ENCODE results near the gene NDUFC1.
"Not testable (repeated sequence)": the region's sequence is repeated elsewhere in the genome, so short reads cannot be mapped to it uniquely, and the experiment has no call there.

The NDUFC1 gene

DNA sequence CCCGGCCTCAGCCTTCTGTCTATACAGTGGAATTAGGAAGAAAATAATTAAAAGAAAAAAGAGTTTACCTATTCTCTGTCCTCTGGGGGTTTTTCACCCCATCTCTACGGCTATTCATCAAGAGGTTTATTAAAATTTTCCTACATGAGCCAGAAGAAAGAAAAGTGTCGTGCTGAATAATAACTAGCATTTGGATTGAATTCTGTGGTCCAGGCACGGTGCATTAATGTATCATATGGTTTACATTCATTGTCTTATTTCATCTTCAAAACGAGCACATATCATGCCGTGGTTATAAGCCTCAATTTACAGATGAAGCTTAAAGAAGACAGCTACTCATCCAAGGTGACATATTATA is 6.4 kb downstream of the NDUFC1 start:
- no peak for DNase-seq

DNA sequence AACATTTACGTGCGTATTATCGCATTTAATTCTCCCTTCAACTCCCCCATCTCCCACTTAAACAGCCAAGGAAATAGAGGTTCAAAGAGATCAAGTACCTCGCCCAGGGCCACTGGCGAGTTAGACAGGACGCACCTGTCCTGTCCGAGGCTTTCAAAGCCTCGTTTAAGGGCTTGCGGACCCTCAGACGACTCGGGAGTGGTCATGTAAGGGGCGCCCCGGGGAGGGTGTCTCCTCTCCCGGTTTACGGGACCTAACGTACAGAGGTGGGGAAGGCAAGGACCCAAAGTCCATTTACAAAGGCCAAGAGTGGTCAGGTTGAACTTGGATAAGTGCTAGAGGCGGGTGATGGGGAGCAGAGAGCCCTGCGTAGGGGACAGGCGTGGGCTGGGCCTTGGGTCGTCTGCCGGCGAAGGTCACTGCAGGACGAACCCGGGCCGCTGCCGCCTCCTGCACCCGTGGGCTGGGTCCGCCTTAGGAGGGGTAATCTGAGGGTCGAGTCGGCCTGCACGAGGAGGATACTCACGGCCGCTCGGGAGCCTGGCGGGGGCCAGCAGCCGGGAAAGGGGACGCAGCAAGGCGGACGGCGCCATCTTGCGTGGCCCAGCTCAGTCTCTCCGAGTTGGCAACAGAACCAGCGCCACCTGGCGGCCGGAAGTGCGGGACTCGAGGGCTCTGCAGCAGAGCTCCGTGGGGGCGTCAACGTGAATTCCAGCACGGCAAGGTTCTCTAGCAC is 6.9 kb downstream of the NDUFC1 start:
- peak; percentile 98 for DNase-seq

DNA sequence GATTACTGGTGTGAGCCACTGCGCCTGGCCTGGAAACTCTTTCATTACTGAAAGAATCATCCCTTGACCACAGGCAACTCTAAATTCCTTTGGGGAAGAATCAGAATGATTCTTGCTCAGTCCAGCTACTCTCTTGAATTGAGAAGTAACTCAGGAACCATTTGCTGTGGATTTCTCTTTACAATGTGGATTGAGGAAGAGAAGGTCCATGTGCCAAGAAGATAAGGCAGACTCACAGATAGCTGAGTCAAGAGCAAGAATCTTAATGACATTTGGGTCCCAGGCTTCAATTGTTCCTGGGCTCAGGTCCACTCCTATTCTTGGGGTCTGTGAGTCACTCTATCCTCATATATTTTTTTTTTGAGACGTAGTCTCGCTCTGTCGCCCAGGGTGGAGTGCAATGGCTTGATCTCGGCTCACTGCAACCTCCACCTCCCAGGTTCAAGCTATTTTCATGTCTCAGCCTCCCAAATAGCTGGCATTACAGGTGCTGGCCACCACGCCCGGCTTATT is 16.0 kb downstream of the NDUFC1 start:
- no peak for DNase-seq

DNA sequence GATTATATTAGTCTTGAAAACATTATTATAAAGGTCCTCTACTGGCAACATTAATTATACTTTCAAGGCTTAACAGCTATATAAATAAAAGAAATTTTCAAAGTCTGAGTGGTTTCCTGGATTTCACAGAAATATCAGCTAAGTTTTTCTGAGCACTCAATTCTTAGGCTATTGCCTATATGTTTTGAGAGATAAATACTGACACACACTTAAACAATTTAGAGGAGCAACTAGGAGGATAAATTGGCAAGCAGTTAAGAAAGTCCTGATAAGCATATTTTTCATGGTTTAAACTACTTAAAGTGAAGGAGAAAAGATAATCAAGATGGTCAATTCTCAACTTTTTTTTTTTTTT is 19.6 kb downstream of the NDUFC1 start:
- no peak for DNase-seq

DNA sequence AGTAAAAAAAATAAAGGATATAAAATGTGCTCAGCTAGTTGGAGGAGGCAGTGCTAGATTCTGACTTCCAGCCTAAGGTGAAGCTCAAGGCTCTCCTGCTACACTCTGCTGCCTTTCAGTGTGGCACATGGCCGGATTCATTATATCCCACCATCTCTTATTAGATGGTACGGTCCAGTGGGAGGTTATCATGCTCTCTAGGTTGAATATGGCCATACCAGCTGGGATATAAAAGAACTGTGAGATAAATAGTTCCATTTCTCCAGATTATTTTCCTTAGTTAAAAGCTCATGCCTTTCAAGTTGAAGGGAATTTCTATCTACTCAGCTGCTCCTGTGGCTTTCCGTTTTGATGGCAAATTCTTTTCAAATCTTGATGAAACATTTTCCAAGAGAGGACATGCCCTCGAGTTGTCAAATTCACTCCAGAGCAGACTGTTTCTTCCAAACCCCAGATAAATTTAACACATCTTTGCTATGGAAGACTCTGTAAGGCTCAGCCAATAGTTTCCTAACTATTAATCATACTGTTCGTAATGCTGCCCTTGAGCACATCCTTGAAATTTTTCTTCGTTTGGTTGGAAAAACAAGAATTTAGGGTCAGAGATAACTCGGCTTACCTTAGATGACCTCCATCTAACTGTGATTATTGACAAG is 20.1 kb downstream of the NDUFC1 start:
- no peak for DNase-seq

DNA sequence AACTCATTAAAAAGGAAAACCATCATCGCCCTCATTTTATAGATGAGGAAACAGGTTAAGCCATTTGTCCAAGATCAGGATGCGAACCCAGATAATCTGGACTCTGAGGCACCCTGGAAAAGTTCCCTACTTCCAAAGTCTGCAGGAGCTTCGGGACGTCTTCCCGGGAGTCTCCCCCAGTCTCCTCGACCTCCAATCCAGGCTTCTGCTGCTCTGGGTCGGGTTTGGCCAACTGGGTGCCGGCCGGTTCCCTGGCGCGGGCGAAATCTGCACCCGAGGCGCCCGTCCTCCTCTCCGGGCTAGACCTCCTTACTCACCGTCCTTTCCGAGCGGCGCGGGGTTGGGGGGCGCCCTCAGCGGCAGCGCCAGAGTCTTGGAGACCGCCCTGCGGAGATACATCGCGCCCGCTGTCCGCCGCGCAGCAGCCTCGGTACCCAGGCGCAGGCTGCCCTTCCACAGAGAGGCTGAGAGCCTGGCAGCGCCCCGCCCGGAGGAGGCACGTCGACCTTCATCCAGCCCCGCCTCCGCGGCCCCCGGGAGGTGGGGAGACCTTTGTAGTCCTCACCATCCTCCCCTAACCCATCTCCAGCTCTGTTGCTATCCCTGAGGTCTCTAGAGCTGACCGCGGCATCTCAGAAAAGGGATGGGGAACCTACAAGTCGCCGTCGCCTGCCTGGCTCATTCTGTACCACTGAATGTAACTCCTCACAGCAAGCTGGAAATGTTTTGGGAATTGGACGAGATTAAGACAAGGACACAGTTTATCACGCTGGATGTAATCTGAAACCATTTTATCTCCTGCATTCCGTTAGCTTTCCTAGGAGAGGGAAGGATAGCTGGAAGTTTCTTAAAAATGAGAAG is 22.3 kb downstream of the NDUFC1 start, which contains the start of gene MGARP:
TSS of gene MGARP (minus strand) at position 466 of the 861 bp plus-strand sequence. CDS start at position 399, 67 bp downstream.
- DNase-seq = no peak

DNA sequence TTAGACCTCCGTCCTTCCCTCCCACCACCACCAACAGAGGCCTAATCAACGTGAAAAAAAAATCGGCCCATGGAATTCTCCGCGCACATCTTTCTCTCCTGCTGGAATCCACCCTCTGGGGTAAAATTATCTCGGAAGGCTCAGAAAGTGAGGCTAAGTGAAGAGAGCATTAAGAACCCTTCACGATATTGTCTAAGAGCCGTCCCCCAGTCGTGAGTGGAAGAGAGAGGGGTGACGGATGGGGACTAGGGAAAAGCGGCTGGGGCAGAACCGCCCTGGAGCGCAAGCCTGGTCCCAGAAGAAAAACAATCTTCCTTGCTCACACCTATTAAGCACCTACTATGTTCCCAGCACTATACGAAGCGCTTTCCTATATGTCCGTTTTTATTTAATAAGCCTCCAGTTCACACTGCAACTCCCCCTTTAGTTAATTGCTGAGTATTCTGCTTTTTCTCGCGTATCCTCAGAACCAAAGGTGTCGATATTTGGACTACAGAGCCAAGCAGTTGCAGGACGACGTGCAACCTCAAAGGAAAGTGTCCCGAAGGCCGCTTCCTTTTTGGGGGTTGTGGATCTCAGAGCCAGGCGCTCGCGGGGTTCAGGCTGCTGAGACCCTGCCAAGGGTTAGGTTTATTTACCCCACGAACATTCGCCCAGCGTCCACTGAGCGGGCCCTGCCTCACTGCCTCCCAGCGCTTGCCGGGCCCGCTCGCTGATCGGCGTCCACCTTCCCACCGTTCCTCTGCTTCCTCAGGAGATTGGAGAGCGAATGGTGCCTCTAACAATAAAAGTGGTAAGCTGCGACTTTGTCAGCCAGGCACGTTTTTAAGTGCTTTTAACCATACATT is 23.1 kb downstream of the NDUFC1 start:
- no peak for DNase-seq

DNA sequence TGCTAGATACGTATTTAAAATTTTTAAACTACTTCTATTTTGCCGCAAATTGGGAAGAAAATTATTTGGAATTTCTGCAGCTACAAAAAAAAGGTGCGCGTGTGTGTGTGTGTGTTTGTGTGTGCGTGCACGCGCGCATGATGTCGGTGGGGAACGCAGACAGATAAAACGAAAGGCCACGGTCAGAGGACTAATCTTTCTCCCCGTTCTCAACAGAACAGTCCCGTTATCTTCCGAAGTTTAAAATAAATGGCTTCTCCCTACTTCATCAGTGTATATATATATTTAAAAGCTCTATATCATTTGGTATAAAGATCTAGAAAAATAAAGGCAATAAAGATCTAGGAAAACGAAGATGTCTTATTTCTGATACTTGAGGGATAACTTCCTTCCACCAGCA is 23.8 kb downstream of the NDUFC1 start:
- no peak for DNase-seq

DNA sequence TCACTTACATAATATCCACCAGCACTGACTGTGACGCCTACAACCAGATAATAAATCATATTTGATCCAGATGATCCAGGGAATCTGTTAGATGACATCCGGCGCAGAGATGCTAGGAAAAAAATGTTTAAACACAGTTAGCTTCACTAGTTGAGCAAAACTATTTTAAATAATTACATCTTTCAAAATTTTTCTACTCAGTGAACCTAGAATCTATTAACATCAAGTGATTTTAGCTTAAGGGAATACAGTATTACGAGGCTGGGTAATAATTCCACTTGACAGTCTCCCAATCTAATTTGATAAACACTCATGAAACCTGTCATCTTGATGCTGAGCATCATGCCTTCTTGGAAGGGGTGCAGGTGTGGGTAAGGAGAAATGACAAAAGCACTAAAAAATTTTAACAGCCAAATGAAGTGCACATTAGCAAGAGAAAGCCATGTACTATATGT is 27.0 kb downstream of the NDUFC1 start:
- no peak for DNase-seq

DNA sequence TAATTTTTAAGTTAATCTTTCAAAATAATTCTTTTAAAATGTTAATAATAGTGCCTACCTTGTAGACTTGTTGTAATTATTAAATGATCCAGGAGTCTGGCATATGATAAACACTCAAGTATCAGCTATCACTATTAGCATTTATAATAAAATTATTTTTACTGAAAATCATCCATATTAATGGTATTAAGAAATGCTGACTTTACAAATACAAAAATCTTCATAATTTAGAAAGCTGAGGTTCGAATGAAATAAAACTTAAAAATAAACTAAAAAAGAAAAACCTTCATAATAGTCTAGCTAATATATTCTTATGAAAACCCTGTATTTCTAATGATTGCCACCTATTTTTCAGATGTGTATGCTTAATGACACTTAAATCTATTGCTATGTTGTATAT is 27.5 kb downstream of the NDUFC1 start:
- no peak for DNase-seq

DNA sequence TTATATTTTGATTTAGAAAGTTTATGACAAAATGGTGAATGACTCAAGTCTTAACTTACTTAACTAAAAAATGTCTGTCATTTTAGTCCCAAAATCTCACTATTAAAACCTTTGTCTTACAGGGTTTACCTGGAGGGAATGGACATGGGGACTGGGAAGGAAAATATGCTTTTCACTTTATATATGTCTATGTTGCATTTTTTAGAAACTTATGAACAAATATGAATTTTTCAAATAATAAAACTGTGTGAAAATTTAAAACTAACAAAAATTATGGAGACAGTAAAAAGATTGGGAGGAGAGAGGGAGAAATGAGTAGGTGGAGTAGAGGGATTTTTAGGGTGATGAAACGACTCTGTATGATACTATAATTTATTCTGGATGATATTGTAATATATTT is 28.4 kb downstream of the NDUFC1 start:
- DNase-seq = no peak

DNA sequence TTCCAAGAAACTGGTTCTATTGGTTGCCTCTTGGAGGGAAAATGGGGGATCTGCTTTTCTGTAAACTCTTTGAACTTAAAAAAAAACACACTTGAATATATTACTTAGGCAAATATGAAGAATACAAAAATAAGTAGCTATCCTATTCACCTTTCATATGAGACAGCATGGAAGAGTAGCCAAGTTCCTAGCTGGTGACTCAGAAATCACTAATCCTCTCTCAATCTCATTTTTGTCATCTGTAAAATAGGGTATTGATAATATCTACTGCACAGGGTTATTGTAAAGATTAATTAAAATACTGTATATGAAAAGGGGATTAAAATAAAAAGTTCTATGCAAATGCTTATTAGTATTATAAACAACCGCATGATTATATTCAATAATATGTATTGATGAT is 35.0 kb downstream of the NDUFC1 start:
- no peak for DNase-seq

DNA sequence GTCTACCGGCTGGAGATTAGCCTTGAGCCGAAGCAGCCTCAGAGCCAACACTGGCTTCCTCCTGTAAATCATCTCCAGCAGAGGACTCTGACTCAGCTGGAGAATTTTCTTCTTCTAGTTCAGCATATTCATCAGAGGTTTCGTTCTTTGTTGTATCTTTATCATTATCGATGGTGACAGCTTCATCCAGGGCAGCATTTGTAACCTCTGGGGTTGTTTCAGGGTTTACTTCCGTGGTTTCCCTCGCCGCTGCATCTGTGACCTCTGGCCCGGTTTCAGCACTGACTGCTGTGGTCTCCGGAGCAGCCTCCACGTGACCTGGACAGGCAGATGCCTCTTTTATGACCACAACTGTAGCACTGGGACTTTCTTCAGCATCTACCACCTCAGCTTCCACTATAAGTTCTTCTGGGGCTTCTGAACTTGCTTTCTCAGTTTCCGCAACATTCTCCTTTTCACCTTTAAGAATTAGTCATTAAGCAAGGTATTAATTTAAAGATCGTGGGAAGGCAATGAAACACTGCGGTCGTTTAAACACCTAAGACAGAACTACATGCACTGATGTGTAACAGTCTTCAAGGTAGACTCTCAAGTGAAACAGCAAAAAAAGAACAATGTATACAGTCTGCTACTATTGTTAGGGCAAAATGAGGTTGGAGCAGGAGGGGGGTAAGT is 35.6 kb downstream of the NDUFC1 start:
- peak; percentile 85 for DNase-seq

DNA sequence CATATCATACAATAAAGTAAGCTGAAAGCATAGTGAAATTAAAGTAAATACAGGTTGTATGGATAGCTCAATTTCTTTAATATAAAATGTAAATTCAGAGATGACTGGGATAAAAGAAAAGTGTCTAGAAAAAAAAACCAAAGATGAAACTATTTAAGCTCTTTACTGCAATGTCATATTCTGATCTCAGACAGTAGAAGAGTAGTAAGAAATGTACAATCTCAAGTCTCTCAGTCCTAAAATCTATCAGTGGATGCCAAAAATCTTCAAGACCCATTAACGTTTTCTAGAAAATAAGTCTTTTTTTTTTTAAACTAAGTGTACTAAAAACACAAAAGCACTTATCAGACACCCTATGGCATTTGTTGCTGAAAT is 36.1 kb downstream of the NDUFC1 start:
- DNase-seq = no peak

DNA sequence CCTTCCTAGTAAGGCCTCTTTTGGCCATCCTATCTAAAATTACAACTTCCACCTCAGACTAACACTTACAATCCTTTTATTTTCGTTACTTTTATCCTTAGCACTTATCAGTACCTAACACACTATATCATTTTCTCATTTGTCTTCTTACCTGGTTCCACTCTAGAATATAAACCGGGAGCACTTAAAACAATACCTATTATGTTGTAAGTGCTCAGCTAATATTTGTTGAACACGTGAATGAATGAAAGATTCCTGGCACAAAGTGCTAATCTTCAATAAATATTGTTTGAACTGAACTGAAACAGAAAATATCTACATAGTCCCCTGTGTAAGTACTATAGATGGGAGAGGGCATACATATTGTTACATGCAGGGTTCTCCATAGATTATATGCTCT is 36.6 kb downstream of the NDUFC1 start:
- DNase-seq = no peak

DNA sequence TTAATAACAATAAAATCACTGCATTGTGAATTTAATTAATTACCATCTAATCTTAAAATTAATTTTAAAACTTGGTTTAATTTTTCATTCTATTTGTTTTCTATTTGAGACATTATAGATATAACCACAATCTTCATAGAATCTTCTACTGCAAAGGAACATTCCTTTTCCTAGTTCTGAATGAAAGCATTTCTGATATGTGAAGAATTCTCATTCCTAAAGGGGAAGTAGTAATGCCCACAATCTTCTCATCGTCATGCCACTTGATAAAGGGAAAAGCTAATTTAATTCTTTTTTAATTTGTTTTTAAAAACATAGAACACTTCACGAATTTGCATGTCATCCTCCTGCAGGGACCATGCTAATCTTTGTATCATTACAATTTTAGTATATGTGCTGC is 45.9 kb downstream of the NDUFC1 start:
- DNase-seq = no peak

DNA sequence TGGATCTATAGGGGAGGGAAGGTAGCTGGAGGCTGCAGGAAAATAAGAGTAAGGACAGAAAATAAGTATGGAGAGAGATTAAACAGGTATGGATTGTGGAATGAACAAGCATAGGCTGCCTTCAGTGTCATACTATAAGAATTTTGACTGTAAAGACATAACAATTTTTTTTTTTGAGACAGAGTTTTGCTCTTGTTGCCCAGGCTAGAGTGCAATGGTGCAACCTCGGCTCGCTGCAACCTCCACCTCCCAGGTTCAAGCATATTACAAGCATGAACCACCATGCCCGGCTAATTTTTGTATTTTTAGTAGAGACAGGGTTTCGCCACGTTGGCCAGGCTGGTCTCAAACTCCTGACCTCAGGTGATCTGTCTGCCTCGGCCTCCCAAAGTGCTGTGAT is 46.7 kb downstream of the NDUFC1 start:
- DNase-seq = not testable (repeated sequence)

DNA sequence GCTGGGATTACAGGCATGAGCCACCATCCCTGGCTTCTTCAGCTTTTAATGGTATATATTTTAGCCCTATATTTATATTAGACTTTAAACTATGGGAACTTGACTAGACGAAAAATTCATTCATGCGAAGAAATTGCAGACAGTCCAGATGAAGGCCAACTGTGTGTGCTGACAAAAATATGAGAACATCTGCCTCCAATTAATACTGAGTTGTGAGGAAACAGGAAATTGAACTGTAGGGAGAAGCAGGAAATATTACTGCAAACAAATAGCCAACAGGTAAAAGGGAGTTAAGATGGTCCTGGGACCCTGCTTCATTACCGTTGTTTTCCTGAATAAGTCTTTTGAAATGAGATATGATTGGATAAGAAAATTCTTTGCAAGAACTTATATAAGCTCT is 48.6 kb downstream of the NDUFC1 start:
- DNase-seq = no peak

DNA sequence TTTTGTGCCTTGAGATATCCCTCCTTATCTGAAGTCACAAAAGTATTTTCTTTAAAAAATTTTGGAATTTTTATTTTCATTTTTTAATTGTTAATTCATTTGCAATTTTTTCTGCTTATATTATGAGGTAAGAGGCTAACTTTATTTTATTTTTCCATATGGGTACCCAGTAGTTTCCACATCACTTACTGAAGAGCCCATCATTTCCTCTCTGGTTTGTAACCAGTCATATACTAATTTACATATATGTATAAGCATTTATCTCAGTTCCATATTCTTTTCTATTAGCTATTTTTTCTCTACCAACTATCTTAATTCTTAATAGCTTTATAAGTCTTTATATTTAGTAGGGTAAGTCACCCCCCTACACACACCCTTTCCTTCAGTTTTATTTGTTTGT is 49.2 kb downstream of the NDUFC1 start:
- no peak for DNase-seq

DNA sequence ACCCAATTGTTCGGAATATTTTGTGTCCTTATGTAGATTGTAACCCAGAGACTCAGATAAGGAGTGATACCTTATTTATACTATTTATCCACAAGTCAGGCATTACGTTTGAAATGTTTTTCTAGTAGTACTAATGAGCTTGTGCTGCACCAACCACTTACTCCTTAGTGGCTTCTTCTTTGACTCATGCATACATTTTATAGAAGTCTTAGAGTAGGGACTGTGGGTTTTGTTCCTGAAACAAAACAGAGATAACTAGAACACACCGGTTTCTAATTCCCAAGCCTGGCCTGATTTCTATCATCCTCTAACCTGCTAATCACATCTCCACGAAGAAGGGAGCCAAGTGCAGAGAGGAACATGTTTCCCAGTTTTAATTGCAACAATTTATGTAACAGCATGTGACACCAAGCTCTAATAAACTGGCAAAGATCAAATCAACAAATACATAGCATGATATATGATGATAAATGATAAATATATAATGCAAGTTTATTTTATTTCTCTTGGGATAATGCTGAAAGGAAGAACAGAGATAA is 54.5 kb downstream of the NDUFC1 start:
- DNase-seq = no peak

DNA sequence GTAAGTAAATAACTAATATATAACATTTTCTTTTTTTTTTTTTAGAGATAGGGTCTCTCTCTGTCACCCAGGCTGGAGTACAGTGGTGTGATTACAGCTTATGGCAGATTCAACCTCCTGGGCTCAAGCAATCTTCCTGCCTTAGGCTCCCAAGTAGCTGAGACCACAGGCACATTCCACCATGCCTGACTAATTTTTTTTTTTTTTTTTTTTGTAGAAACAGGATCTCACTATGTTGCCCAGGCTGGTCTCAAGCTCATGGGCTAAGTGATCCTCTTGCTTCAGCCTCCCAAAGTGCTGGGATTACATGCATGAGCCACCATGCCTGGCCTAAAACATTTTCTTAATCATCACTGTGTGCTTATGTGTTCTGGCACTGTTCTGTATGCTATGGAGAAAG is 55.0 kb downstream of the NDUFC1 start:
- no peak for DNase-seq

DNA sequence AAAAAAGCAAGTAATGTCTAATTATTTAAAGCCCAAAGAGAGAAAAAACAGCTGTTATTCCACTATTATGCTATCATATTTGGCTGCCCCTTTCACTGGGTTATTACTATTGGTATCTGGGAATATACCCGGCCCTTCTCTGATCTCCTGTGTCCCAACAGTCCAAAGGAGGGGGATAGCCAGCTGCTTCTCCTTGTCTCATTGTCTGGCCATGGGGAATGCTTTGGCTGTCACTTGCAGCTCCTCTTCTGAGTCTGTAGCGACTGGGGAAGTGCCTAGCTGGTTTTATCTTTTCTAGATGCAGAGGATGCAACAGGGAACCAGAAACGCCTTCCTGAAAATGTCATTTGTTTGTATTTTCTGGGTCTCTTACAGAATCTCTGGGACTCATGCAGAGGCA is 56.1 kb downstream of the NDUFC1 start:
- no peak for DNase-seq
